K562 (cell line): ENCODE results near the gene CKM. TPM values are rescaled to one million over a fixed set of nuclear protein-coding genes. Genes with fewer than 3 reads are reported as not detected.

Source experiments
- CBFA2T2 ChIP-seq: fragments of 450-650 bp; conservative IDR thresholded peaks from 2 replicates; pipeline ENCODE4 v1.6.1; 2017; ENCODE audit warnings: mild to moderate bottlenecking
- CTCF ChIP-seq, 3 experiments: IDR thresholded peaks in 2 of 3; conservative IDR thresholded peaks in 1 of 3; 2 replicates each; pipeline ENCODE4 v1.5.1; 2011 to 2012; ENCODE audit warnings: low read length in 3 of 3, mild to moderate bottlenecking in 3 of 3, control low read depth in 2 of 3, improper control_type of control experiment in 1 of 3, inconsistent platforms in 1 of 3, low read depth in 1 of 3, mixed read lengths in 1 of 3, moderate library complexity in 1 of 3; ENCODE audit not compliant: insufficient read depth in 2 of 3
- POU5F1 ChIP-seq: fragments of 150-350 bp; IDR thresholded peaks from 2 replicates; pipeline ENCODE4 v1.6.1; 2014; ENCODE audit warnings: borderline replicate concordance, low read length, low read depth, mild to moderate bottlenecking; ENCODE audit not compliant: partially characterized antibody
- RAD51 ChIP-seq: fragments of 450-650 bp; IDR thresholded peaks from 2 replicates; pipeline ENCODE4 v1.7.1; 2016; ENCODE audit warnings: low read depth, mild to moderate bottlenecking, borderline replicate concordance
- TAF9B ChIP-seq: fragments of 450-650 bp; IDR thresholded peaks from 2 replicates; pipeline ENCODE4 v1.6.1; 2018; ENCODE audit warnings: mild to moderate bottlenecking; ENCODE audit not compliant: partially characterized antibody
- TFAP4 ChIP-seq: sonication (generic); formaldehyde crosslinking; IDR thresholded peaks from 2 replicates; pipeline ENCODE4 v1.8.0; 2022; ENCODE audit warnings: missing genetic modification reagents, mild to moderate bottlenecking, moderate library complexity, borderline replicate concordance
- TFE3 ChIP-seq: fragments of 450-650 bp; formaldehyde crosslinking; IDR thresholded peaks from 2 replicates; pipeline ENCODE4 v1.4.0; 2020; ENCODE audit warnings: mild to moderate bottlenecking, mixed read lengths
- ZBTB2 ChIP-seq: fragments of 450-650 bp; IDR thresholded peaks from 2 replicates; pipeline ENCODE4 v1.6.1; 2016; ENCODE audit warnings: antibody characterized with exemption
- polyA plus RNA-seq, 8 experiments: library from polyadenylated mRNA; depleted of rRNA in 4 of 8; stranded (reverse) in 5 of 8; unstranded in 3 of 8; fragments of >200 nt; fragmentation: Nextera tagmentation in 2 of 8; fragmentation: Illumina TruSeq in 1 of 8; extraction: Ambion mirVana in 2 of 8; extraction: Trizol in 1 of 8; gene quantifications; 2 replicates each; pipeline versions ENCODE4 v1.2.1 to v1.2.3, GENCODE V29; 2011 to 2014; ENCODE audit warnings: inconsistent platforms in 1 of 8, missing spikeins in 1 of 8
- total RNA-seq, 7 experiments: library from RNA; depleted of rRNA in 6 of 7; stranded (reverse); fragments of >200 nt in 6 of 7; fragmentation: Illumina TruSeq in 2 of 7; extraction: Trizol in 2 of 7; gene quantifications; 2 replicates each; pipeline versions ENCODE4 v1.2.1 to v1.2.3, GENCODE V29; 2011 to 2021; ENCODE audit warnings: low replicate concordance in 1 of 7

The CKM gene
- total and polyA plus RNA-seq, 9 of the 15 experiments (the other 6 are each of a cell fraction or from before 2014, with no cell fraction given) = 0.06 to 0.17 (median 0.09) TPM; not detected in 4

GRCh38 chr19:45293682-45294081, 29.0 kb downstream of the CKM start (continued):
- TF ChIP-seq TFE3 (CRISPR knock-in tag) (peak; percentile 23), ZBTB2 (no peak), RAD51 (peak; percentile 42; the same call in 1 of the 2 replicates), CBFA2T2 (peak; percentile 10; the same call in 1 of the 2 replicates), TAF9B (no peak), TFAP4 (no peak), POU5F1 (no peak), CTCF (IDR thresholded peaks at IDR 0.05 in 2 of 3, conservative IDR thresholded peaks at IDR 0.05 in 1 of 3; ENCODE audit: insufficient read depth in 2 of 3, low read depth in 1 of 3, low read length in 3 of 3) (no peak)
